HCT116 (cell line): ENCODE data around the gene OR10H4.

ENCODE experiments used
- EZH2 ChIP-seq: fragments of 200-600 bp; sonication (generic); IDR thresholded peaks from 2 replicates; pipeline ENCODE4 v1.6.1; 2017; ENCODE audit warnings: antibody characterized with exemption, mixed run types
- POLR2AphosphoS5 ChIP-seq: IDR thresholded peaks from 2 replicates; pipeline ENCODE4 v1.6.1; 2011; ENCODE audit warnings: mild to moderate bottlenecking, low read depth, low read length, moderate library complexity
- SP1 ChIP-seq: IDR thresholded peaks from 2 replicates; pipeline ENCODE4 v1.6.1; 2012; ENCODE audit warnings: low read depth

GRCh38 chr19:15992014-15992413, 43.2 kb downstream of the OR10H4 start:
- TF ChIP-seq EZH2 = no peak
- TF ChIP-seq SP1 = no peak
- TF ChIP-seq POLR2AphosphoS5 = no peak
